NCI-H1105 treated with DMSO at 0.1 percent for 48 hours (cell line): ENCODE results near the gene ETV3L.
"Not testable (repeated sequence)": the region's sequence is repeated elsewhere in the genome, so short reads cannot be mapped to it uniquely, and the experiment has no call there.

ENCODE experiments used
- DNase-seq: peaks from one replicate; lab custom pipeline; 2025; lab: John Stamatoyannopoulos, UW

Gene ETV3L

GRCh38 chr1:157077394-157077793 is 22.2 kb downstream of the ETV3L start:
- DNase-seq, result no peak

GRCh38 chr1:157073944-157074685 is 25.5 kb downstream of the ETV3L start:
- no peak for DNase-seq

- no peak for DNase-seq
These were observed 30.0 kb downstream of the ETV3L start for GRCh38 chr1:157069601-157070000.

- not testable (repeated sequence) for DNase-seq
These were observed 40.4 kb downstream of the ETV3L start for GRCh38 chr1:157059241-157059640.

GRCh38 chr1:157056269-157056668 is 43.3 kb downstream of the ETV3L start:
- no peak for DNase-seq

GRCh38 chr1:157055729-157056128 is 43.9 kb downstream of the ETV3L start:
- DNase-seq, result not testable (repeated sequence)

- no peak for DNase-seq
These were observed 48.8 kb downstream of the ETV3L start for GRCh38 chr1:157050836-157051235.

GRCh38 chr1:157047062-157047410 is 52.6 kb downstream of the ETV3L start:
- DNase-seq, result no peak

GRCh38 chr1:157045250-157046218 is 54.1 kb downstream of the ETV3L start, which contains the start of gene ARHGEF11:
ARHGEF11 (minus strand) TSS chr1:157045742; CDS start chr1:157044330, 1,412 bp downstream.
- DNase-seq, result peak; percentile 85

- DNase-seq, result no peak
These were observed 55.3 kb downstream of the ETV3L start for GRCh38 chr1:157044326-157044725.

GRCh38 chr1:157043685-157044084 is 55.9 kb downstream of the ETV3L start:
- DNase-seq, result no peak

- no peak for DNase-seq
These were observed 56.8 kb downstream of the ETV3L start for GRCh38 chr1:157042846-157043245.
